ENCODE data around the gene ZDHHC14. TPM values are rescaled to one million over a fixed set of nuclear protein-coding genes. Genes with fewer than 3 reads are reported as not detected.

ZDHHC14 gene
- total RNA-seq, 2 experiments from 2014 or later = 5.2 TPM

GRCh38 chr6:157513004-157513603 is 132.1 kb downstream of the ZDHHC14 start:
- H3K27me3 Mint-ChIP-seq = no peaks in the 10 kb centered on the region
- peaks cover 11% of the 10 kb centered on the region for H3K36me3 Mint-ChIP-seq
- H3K27ac Mint-ChIP-seq = no peak overlapping the region
- peaks cover 9% of the 10 kb centered on the region for H3K4me1 Mint-ChIP-seq
- ATAC-seq (ENCODE audit: low read depth) (no peak), DNase-seq (no peak)
- POLR2A ChIA-PET = interaction anchor here (0.6 to 1.2 kb wide), 2 partner anchors 26 to 717 kb away, joined by 3 to 4 read pairs; no protein-coding TSS in a partner anchor
- H3K9me3 Mint-ChIP-seq = peaks cover 5% of the 10 kb centered on the region
- no peak overlapping the region for H3K4me3 Mint-ChIP-seq

- H3K27me3 Mint-ChIP-seq = no peaks in the 10 kb centered on the region
- H3K27ac Mint-ChIP-seq = no peak overlapping the region
- no peak for ATAC-seq (ENCODE audit: low read depth)
- DNase-seq = no peak
- POLR2A ChIA-PET = interaction anchor here (1.2 kb wide), 1 partner anchor 27 kb away, joined by 3 read pairs; no protein-coding TSS in a partner anchor
- H3K36me3 Mint-ChIP-seq = peaks cover 7% of the 10 kb centered on the region
- H3K9me3 Mint-ChIP-seq = peaks cover 5% of the 10 kb centered on the region
- H3K4me3 Mint-ChIP-seq = no peak overlapping the region
- H3K4me1 Mint-ChIP-seq = peaks cover 9% of the 10 kb centered on the region
These were observed 132.9 kb downstream of the ZDHHC14 start for GRCh38 chr6:157513619-157514485.

GRCh38 chr6:157514659-157515496 is 133.9 kb downstream of the ZDHHC14 start:
- POLR2A ChIA-PET = no interaction called here
- peaks cover 9% of the 10 kb centered on the region for H3K4me1 Mint-ChIP-seq
- peaks cover 2% of the 10 kb centered on the region for H3K9me3 Mint-ChIP-seq
- peak overlapping the region; percentile 50 for H3K27ac Mint-ChIP-seq
- H3K36me3 Mint-ChIP-seq = peaks cover 4% of the 10 kb centered on the region
- DNase-seq (no peak), ATAC-seq (ENCODE audit: low read depth) (no peak)
- H3K4me3 Mint-ChIP-seq = no peak overlapping the region
- H3K27me3 Mint-ChIP-seq = no peaks in the 10 kb centered on the region

GRCh38 chr6:157516319-157517026 is 135.5 kb downstream of the ZDHHC14 start:
- Mint-ChIP-seq H3K27ac (no peak overlapping the region), H3K4me1 (peaks cover 9% of the 10 kb centered on the region), H3K9me3 (no peaks in the 10 kb centered on the region), H3K27me3 (no peaks in the 10 kb centered on the region), H3K36me3 (peaks cover 2% of the 10 kb centered on the region), H3K4me3 (no peak overlapping the region)
- POLR2A ChIA-PET = no interaction called here
- ATAC-seq (ENCODE audit: low read depth) (no peak), DNase-seq (no peak)

- no peak overlapping the region for H3K27ac Mint-ChIP-seq
These were observed 136.8 kb downstream of the ZDHHC14 start for GRCh38 chr6:157517601-157518359.

GRCh38 chr6:157518397-157519250 is 137.6 kb downstream of the ZDHHC14 start:
- Mint-ChIP-seq H3K4me1 (peaks cover 9% of the 10 kb centered on the region), H3K36me3 (peaks cover 4% of the 10 kb centered on the region), H3K27me3 (no peaks in the 10 kb centered on the region), H3K9me3 (no peaks in the 10 kb centered on the region), H3K27ac (no peak overlapping the region), H3K4me3 (no peak overlapping the region)
- POLR2A ChIA-PET = interaction anchor here (1.4 kb wide), 1 partner anchor 9 kb away, joined by 5 read pairs; no protein-coding TSS in a partner anchor
- ATAC-seq (ENCODE audit: low read depth) = no peak
- no peak for DNase-seq

More at GRCh38 chr6:157517601-157518359, 136.8 kb downstream of the ZDHHC14 start:
- H3K4me1 Mint-ChIP-seq = peaks cover 9% of the 10 kb centered on the region
- ATAC-seq (ENCODE audit: low read depth) (no peak), DNase-seq (no peak)
- no peak overlapping the region for H3K4me3 Mint-ChIP-seq
- POLR2A ChIA-PET = interaction anchor here (1.4 kb wide), 1 partner anchor 9 kb away, joined by 5 read pairs; no protein-coding TSS in a partner anchor
- H3K36me3 Mint-ChIP-seq = peaks cover 2% of the 10 kb centered on the region
- H3K27me3 Mint-ChIP-seq = no peaks in the 10 kb centered on the region
- no peaks in the 10 kb centered on the region for H3K9me3 Mint-ChIP-seq

- ATAC-seq (ENCODE audit: low read depth) (no peak), DNase-seq (no peak)
- peaks cover 9% of the 10 kb centered on the region for H3K4me1 Mint-ChIP-seq
- no peak overlapping the region for H3K27ac Mint-ChIP-seq
- no peaks in the 10 kb centered on the region for H3K9me3 Mint-ChIP-seq
- H3K36me3 Mint-ChIP-seq = peaks cover 4% of the 10 kb centered on the region
- POLR2A ChIA-PET = interaction anchor here (1.4 kb wide), 1 partner anchor 8 kb away, joined by 5 read pairs; no protein-coding TSS in a partner anchor
- no peaks in the 10 kb centered on the region for H3K27me3 Mint-ChIP-seq
- no peak overlapping the region for H3K4me3 Mint-ChIP-seq
These were observed 138.5 kb downstream of the ZDHHC14 start for GRCh38 chr6:157519255-157520116.

- Mint-ChIP-seq H3K4me1 (peaks cover 7% of the 10 kb centered on the region), H3K4me3 (no peak overlapping the region), H3K36me3 (peaks cover 4% of the 10 kb centered on the region), H3K9me3 (no peaks in the 10 kb centered on the region), H3K27me3 (no peaks in the 10 kb centered on the region), H3K27ac (no peak overlapping the region)
- DNase-seq = no peak
- POLR2A ChIA-PET = no interaction called here
- ATAC-seq (ENCODE audit: low read depth) = no peak
These were observed 139.1 kb downstream of the ZDHHC14 start for GRCh38 chr6:157520117-157520406.

GRCh38 chr6:157520596-157521361 is 139.8 kb downstream of the ZDHHC14 start:
- peaks cover 1% of the 10 kb centered on the region for H3K9me3 Mint-ChIP-seq
- no peaks in the 10 kb centered on the region for H3K27me3 Mint-ChIP-seq
- H3K4me3 Mint-ChIP-seq = no peak overlapping the region
- H3K4me1 Mint-ChIP-seq = peaks cover 7% of the 10 kb centered on the region
- DNase-seq (no peak), ATAC-seq (ENCODE audit: low read depth) (no peak)
- POLR2A ChIA-PET = interaction anchor here (1.2 kb wide), 1 partner anchor 198 kb away, joined by 4 read pairs; the partner anchor contains the start of gene TMEM242
- H3K36me3 Mint-ChIP-seq = peaks cover 5% of the 10 kb centered on the region
- no peak overlapping the region for H3K27ac Mint-ChIP-seq
